Measurements from ENCODE around the gene CAMK1D. TPM values are rescaled to one million over a fixed set of nuclear protein-coding genes. Genes with fewer than 3 reads are reported as not detected.

The CAMK1D gene
- total and polyA plus RNA-seq, 2 donors (not counting 3 experiments of a cell fraction or from before 2014, with no cell fraction given) = 0.37 to 4.2 TPM

- DNase-seq (ENCODE audit: low read depth, low spot score) = no peak
- Histone ChIP-seq H3K36me3 (ENCODE audit: control insufficient read depth in 2 of 2, extremely low read depth in 1 of 2, insufficient read depth in 2 of 2, low read length in 2 of 2) (no peaks in the 10 kb centered on the region), H3K27ac (ENCODE audit: insufficient read depth, low read depth, low read length) (no peak overlapping the region), H4K20me1 (replicated peaks; ENCODE audit: control insufficient read depth, extremely low read depth, insufficient read depth, low read length) (no peaks in the 10 kb centered on the region), H3K9ac (replicated peaks; ENCODE audit: extremely low read depth, insufficient read depth, low read length) (no peak overlapping the region), H3K4me3 (replicated peaks in 1 of 3; ENCODE audit: insufficient read depth in 1 of 3, low read depth in 1 of 3, low read length in 3 of 3) (no peak overlapping the region), H3K4me1 (ENCODE audit: control insufficient read depth, extremely low read depth, insufficient read depth, low read length) (no peaks in the 10 kb centered on the region), H3K9me1 (replicated peaks; ENCODE audit: control insufficient read depth, extremely low read depth, insufficient read depth, low read length) (no peaks in the 10 kb centered on the region), H3K79me2 (ENCODE audit: control insufficient read depth, insufficient read depth, low read length) (no peaks in the 10 kb centered on the region), H2AFZ (ENCODE audit: low read depth, low read length) (no peak overlapping the region), H3K9me3 (replicated peaks; ENCODE audit: control insufficient read depth, insufficient read depth, low read length) (no peaks in the 10 kb centered on the region), H3K27me3 (ENCODE audit: control insufficient read depth in 2 of 2, insufficient read depth in 2 of 2, low read length in 2 of 2) (no peaks in the 10 kb centered on the region), H3K4me2 (ENCODE audit: insufficient read depth, low read length) (no peak overlapping the region)
- FAIRE-seq = no peak
- intact Hi-C loops (cut with micrococcal nuclease) (no loop called here), dilution Hi-C loops (cut with MboI; ENCODE audit: extremely low pct_ligation_motif_present, low sequenced_read_pairs) (no loop called here)
- TF ChIP-seq FOS (IDR thresholded peaks at IDR 0.05; ENCODE audit: borderline replicate concordance, insufficient read depth, low read length) (no peak), JUN (IDR thresholded peaks at IDR 0.05; ENCODE audit: borderline replicate concordance, insufficient read depth, insufficient read length, low read depth) (no peak), MYC (IDR thresholded peaks at IDR 0.05; ENCODE audit: low read depth, low read length) (no peak)
- CTCF ChIA-PET = interaction anchor here (1.2 kb wide), 1 partner anchor 10 kb away, joined by 3 read pairs; no protein-coding TSS in a partner anchor
- no TSS peak for BruUV-seq (replicated peaks)
- POLR2A ChIA-PET = no interaction called here
Observed at GRCh38 chr10:12471135-12471534, 121.8 kb downstream of the CAMK1D start.

- Histone ChIP-seq H4K20me1 (replicated peaks; ENCODE audit: control insufficient read depth, extremely low read depth, insufficient read depth, low read length) (no peaks in the 10 kb centered on the region), H3K9me1 (replicated peaks; ENCODE audit: control insufficient read depth, extremely low read depth, insufficient read depth, low read length) (no peaks in the 10 kb centered on the region), H3K4me3 (replicated peaks in 1 of 3; ENCODE audit: insufficient read depth in 1 of 3, low read depth in 1 of 3, low read length in 3 of 3) (no peak overlapping the region), H3K27me3 (ENCODE audit: control insufficient read depth in 2 of 2, insufficient read depth in 2 of 2, low read length in 2 of 2) (no peaks in the 10 kb centered on the region), H3K79me2 (ENCODE audit: control insufficient read depth, insufficient read depth, low read length) (no peaks in the 10 kb centered on the region), H3K4me2 (ENCODE audit: insufficient read depth, low read length) (no peak overlapping the region), H2AFZ (ENCODE audit: low read depth, low read length) (no peak overlapping the region), H3K9ac (replicated peaks; ENCODE audit: extremely low read depth, insufficient read depth, low read length) (no peak overlapping the region), H3K36me3 (ENCODE audit: control insufficient read depth in 2 of 2, extremely low read depth in 1 of 2, insufficient read depth in 2 of 2, low read length in 2 of 2) (no peaks in the 10 kb centered on the region), H3K4me1 (ENCODE audit: control insufficient read depth, extremely low read depth, insufficient read depth, low read length) (no peaks in the 10 kb centered on the region), H3K9me3 (replicated peaks; ENCODE audit: control insufficient read depth, insufficient read depth, low read length) (no peaks in the 10 kb centered on the region), H3K27ac (ENCODE audit: insufficient read depth, low read depth, low read length) (no peak overlapping the region)
- ChIA-PET CTCF (interaction anchor here (1.2 kb wide), 1 partner anchor 11 kb away, joined by 3 read pairs; no protein-coding TSS in a partner anchor), POLR2A (no interaction called here)
- no peak for TF ChIP-seq GATA2 (IDR thresholded peaks at IDR 0.05; ENCODE audit: insufficient read depth, insufficient read length, low read depth, low read length)
- TF ChIP-seq POLR2AphosphoS5 (IDR thresholded peaks at IDR 0.05; ENCODE audit: insufficient read depth, low read depth, low read length) = no peak
- TF ChIP-seq POLR2A (IDR thresholded peaks at IDR 0.05; ENCODE audit: low read depth, low read length) = no peak
- TF ChIP-seq EZH2 (IDR thresholded peaks at IDR 0.05; ENCODE audit: borderline replicate concordance, low read depth, low read length, severe bottlenecking) = no peak
- TF ChIP-seq JUN (IDR thresholded peaks at IDR 0.05; ENCODE audit: borderline replicate concordance, insufficient read depth, insufficient read length, low read depth) = no peak
- no peak for TF ChIP-seq FOS (IDR thresholded peaks at IDR 0.05; ENCODE audit: borderline replicate concordance, insufficient read depth, low read length)
- no peak for TF ChIP-seq MYC (IDR thresholded peaks at IDR 0.05; ENCODE audit: low read depth, low read length)
- TF ChIP-seq, protein P1, sequence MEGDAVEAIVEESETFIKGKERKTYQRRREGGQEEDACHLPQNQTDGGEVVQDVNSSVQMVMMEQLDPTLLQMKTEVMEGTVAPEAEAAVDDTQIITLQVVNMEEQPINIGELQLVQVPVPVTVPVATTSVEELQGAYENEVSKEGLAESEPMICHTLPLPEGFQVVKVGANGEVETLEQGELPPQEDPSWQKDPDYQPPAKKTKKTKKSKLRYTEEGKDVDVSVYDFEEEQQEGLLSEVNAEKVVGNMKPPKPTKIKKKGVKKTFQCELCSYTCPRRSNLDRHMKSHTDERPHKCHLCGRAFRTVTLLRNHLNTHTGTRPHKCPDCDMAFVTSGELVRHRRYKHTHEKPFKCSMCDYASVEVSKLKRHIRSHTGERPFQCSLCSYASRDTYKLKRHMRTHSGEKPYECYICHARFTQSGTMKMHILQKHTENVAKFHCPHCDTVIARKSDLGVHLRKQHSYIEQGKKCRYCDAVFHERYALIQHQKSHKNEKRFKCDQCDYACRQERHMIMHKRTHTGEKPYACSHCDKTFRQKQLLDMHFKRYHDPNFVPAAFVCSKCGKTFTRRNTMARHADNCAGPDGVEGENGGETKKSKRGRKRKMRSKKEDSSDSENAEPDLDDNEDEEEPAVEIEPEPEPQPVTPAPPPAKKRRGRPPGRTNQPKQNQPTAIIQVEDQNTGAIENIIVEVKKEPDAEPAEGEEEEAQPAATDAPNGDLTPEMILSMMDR (IDR thresholded peaks at IDR 0.05; ENCODE audit: extremely low read depth in 1 of 2, insufficient read depth in 1 of 2, low read depth in 1 of 2, low read length in 2 of 2) = no peak
- TF ChIP-seq, protein P2, sequence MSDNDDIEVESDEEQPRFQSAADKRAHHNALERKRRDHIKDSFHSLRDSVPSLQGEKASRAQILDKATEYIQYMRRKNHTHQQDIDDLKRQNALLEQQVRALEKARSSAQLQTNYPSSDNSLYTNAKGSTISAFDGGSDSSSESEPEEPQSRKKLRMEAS (IDR thresholded peaks at IDR 0.05; ENCODE audit: insufficient read depth, insufficient read length) = no peak
- intact Hi-C loops (cut with micrococcal nuclease) (no loop called here), dilution Hi-C loops (cut with MboI; ENCODE audit: extremely low pct_ligation_motif_present, low sequenced_read_pairs) (no loop called here)
- no TSS peak for BruUV-seq (replicated peaks)
- FAIRE-seq (no peak), DNase-seq (ENCODE audit: low read depth, low spot score) (no peak)
Observed at GRCh38 chr10:12473491-12473890, 124.1 kb downstream of the CAMK1D start.

All from endothelial cell of umbilical vein (primary cell).